HepG2 (cell line): ENCODE data around the gene BCAS3. TPM values are rescaled to one million over a fixed set of nuclear protein-coding genes. Genes with fewer than 3 reads are reported as not detected.

Experiments used
- BORCS8-MEF2B ChIP-seq: sonication (generic); formaldehyde crosslinking; IDR thresholded peaks from 2 replicates; pipeline ENCODE4 v1.8.0; 2022; ENCODE audit warnings: mild to moderate bottlenecking, missing genetic modification reagents
- CCDC6 ChIP-seq: sonication (generic); formaldehyde crosslinking; IDR thresholded peaks from 2 replicates; pipeline ENCODE4 v1.8.1; 2022; ENCODE audit warnings: mild to moderate bottlenecking, missing genetic modification reagents, moderate library complexity
- GLMP ChIP-seq: sonication (generic); formaldehyde crosslinking; IDR thresholded peaks from 2 replicates; pipeline ENCODE4 v1.9.0; 2021; ENCODE audit warnings: missing genetic modification reagents, mild to moderate bottlenecking, borderline replicate concordance
- HNRNPH1 ChIP-seq: fragments of 200-400 bp; formaldehyde crosslinking; optimal IDR thresholded peaks from 2 replicates; pipeline ENCODE3; 2017; ENCODE audit warnings: mild to moderate bottlenecking, low read depth, low read length
- JARID2 ChIP-seq: sonication (generic); formaldehyde crosslinking; IDR thresholded peaks from 2 replicates; pipeline ENCODE4 v1.8.1; 2023; ENCODE audit warnings: missing genetic modification reagents, inconsistent platforms; ENCODE audit not compliant: insufficient replicate concordance
- MAZ ChIP-seq, 2 experiments: sonication (generic) in 1 of 2; formaldehyde crosslinking in 1 of 2; IDR thresholded peaks; 2 replicates each; pipeline versions ENCODE4 v1.5.0 to v1.6.1; 2012 to 2020; ENCODE audit warnings: low read depth in 2 of 2, mild to moderate bottlenecking in 2 of 2, borderline replicate concordance in 1 of 2, improper control_type of control experiment in 1 of 2, low read length in 1 of 2, missing genetic modification reagents in 1 of 2, moderate library complexity in 1 of 2
- MYPOP ChIP-seq: sonication (generic); formaldehyde crosslinking; IDR thresholded peaks from 2 replicates; pipeline ENCODE4 v1.8.1; 2023; ENCODE audit warnings: mild to moderate bottlenecking, moderate library complexity, missing genetic modification reagents
- NBN ChIP-seq: fragments of 450-650 bp; conservative IDR thresholded peaks from 2 replicates; pipeline ENCODE4 v1.6.1; 2017
- NFYC ChIP-seq: IDR thresholded peaks from 2 replicates; pipeline ENCODE4 v1.6.1; 2016; ENCODE audit warnings: missing genetic modification reagents, missing compliant biosample characterization
- NONO ChIP-seq, 2 experiments: fragments of 450-650 bp in 1 of 2; sonication (generic) in 1 of 2; formaldehyde crosslinking in 1 of 2; IDR thresholded peaks in 1 of 2; conservative IDR thresholded peaks in 1 of 2; 2 replicates each; pipeline versions ENCODE4 v1.6.1 to v1.8.0; 2017 to 2022; ENCODE audit warnings: mild to moderate bottlenecking in 1 of 2, missing genetic modification reagents in 1 of 2, moderate library complexity in 1 of 2
- POGZ ChIP-seq: sonication (generic); formaldehyde crosslinking; IDR thresholded peaks from 2 replicates; pipeline ENCODE4 v1.4.0; 2020; ENCODE audit warnings: mild to moderate bottlenecking, missing genetic modification reagents
- WIZ ChIP-seq: sonication (generic); formaldehyde crosslinking; IDR thresholded peaks from 2 replicates; pipeline ENCODE4 v1.5.1; 2020; ENCODE audit warnings: mild to moderate bottlenecking, missing genetic modification reagents
- ZFP36L1 ChIP-seq: sonication (generic); formaldehyde crosslinking; IDR thresholded peaks from 2 replicates; pipeline ENCODE4 v1.8.0; 2022; ENCODE audit warnings: mild to moderate bottlenecking, missing genetic modification reagents, moderate library complexity
- ZFP41 ChIP-seq: sonication (generic); formaldehyde crosslinking; IDR thresholded peaks from 2 replicates; pipeline ENCODE4 v1.4.0; 2020; ENCODE audit warnings: mild to moderate bottlenecking, missing genetic modification reagents, borderline replicate concordance
- ZNF33A ChIP-seq: sonication (generic); formaldehyde crosslinking; IDR thresholded peaks from 2 replicates; pipeline ENCODE4 v1.5.1; 2020; ENCODE audit warnings: missing genetic modification reagents, mild to moderate bottlenecking, moderate library complexity, borderline replicate concordance
- ZNF546 ChIP-seq: sonication (generic); formaldehyde crosslinking; conservative IDR thresholded peaks from 2 replicates; pipeline ENCODE4 v1.8.1; 2023; ENCODE audit warnings: mild to moderate bottlenecking, missing genetic modification reagents
- ZNF597 ChIP-seq: sonication (generic); formaldehyde crosslinking; IDR thresholded peaks from 2 replicates; pipeline ENCODE4 v1.5.0; 2020; ENCODE audit warnings: missing genetic modification reagents
- ZNF652 ChIP-seq: IDR thresholded peaks from 2 replicates; pipeline ENCODE4 v1.6.1; 2016; ENCODE audit warnings: low read depth, borderline replicate concordance
- ZNF672 ChIP-seq: sonication (generic); formaldehyde crosslinking; IDR thresholded peaks from 2 replicates; pipeline ENCODE4 v1.8.1; 2022; ENCODE audit warnings: missing genetic modification reagents
- ZNF83 ChIP-seq: sonication (generic); formaldehyde crosslinking; IDR thresholded peaks from 2 replicates; pipeline ENCODE4 v1.4.0; 2020; ENCODE audit warnings: missing genetic modification reagents, mild to moderate bottlenecking, borderline replicate concordance
- ZNF841 ChIP-seq: sonication (generic); formaldehyde crosslinking; IDR thresholded peaks from 2 replicates; pipeline ENCODE4 v1.8.1; 2023; ENCODE audit warnings: missing genetic modification reagents, borderline replicate concordance
- polyA plus RNA-seq, 8 experiments: library from polyadenylated mRNA; depleted of rRNA in 3 of 8; stranded (reverse) in 7 of 8; unstranded in 1 of 8; fragments of >200 nt; fragmentation: Illumina TruSeq in 4 of 8; extraction: Trizol in 4 of 8; gene quantifications; 2 replicates each; pipeline versions ENCODE4 v1.2.1 to v1.2.3, GENCODE V29; 2011 to 2016; ENCODE audit warnings: low read depth in 4 of 8, missing spikeins in 1 of 8, mixed read lengths in 1 of 8; ENCODE audit not compliant: insufficient read depth in 1 of 8
- total RNA-seq, 5 experiments: library from RNA; depleted of rRNA; stranded (reverse); fragments of >200 nt; fragmentation: Illumina TruSeq; extraction: Trizol; gene quantifications; 2 replicates each; pipeline ENCODE4 v1.2.3, GENCODE V29; 2016; ENCODE audit warnings: low read depth in 1 of 5
- TF ChIP-seq, protein P1 (sequence below): sonication (generic); formaldehyde crosslinking; IDR thresholded peaks from 2 replicates; pipeline ENCODE4 v1.4.0; 2020; ENCODE audit warnings: mild to moderate bottlenecking, missing genetic modification reagents

BCAS3 gene
- total and polyA plus RNA-seq, 2 of the 13 experiments (the other 11 are each of a cell fraction or from before 2014, with no cell fraction given): 10.7 to 11.2 TPM

DNA sequence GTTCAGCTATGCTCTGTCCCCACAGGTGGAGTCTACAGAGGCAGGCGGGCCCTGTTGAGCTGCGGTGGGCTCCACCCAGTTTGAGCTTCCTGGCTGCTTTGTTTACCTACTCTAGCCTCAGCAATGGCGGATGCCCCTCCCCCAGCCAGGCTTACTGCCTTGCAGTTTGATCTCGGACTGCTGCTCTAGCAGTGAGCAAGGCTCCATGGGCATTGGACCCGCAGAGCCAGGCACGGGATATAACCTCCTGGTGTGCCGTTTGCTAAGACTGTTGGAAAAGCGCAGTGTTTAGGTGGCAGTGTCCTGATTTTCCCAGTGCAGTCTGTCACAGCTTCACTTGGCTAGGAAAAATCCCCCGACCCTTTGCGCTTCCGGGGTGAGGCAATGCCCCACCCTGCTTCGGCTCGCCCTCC, 89.1 kb downstream of the BCAS3 start (continued):
- TF ChIP-seq ZFP36L1: no peak
- TF ChIP-seq POGZ (CRISPR knock-in tag): peak; percentile 72
- TF ChIP-seq ZNF841 (CRISPR knock-in tag): no peak
- no peak for TF ChIP-seq ZNF546
- no peak for TF ChIP-seq HNRNPH1
- TF ChIP-seq ZFP41 (CRISPR knock-in tag): no peak
- TF ChIP-seq MYPOP (CRISPR knock-in tag): no peak
- TF ChIP-seq ZNF597: no peak
- TF ChIP-seq ZNF33A (CRISPR knock-in tag): no peak
- no peak for TF ChIP-seq GLMP (CRISPR knock-in tag)
- no peak for TF ChIP-seq JARID2 (CRISPR knock-in tag)
- peak; percentile 27; the same call in 1 of the 2 replicates for TF ChIP-seq BORCS8-MEF2B (CRISPR knock-in tag)
- no peak for TF ChIP-seq MAZ (IDR thresholded peaks at IDR 0.05; ENCODE audit: borderline replicate concordance, low read depth, low read length)
- TF ChIP-seq MAZ (CRISPR knock-in tag; IDR thresholded peaks at IDR 0.05; ENCODE audit: low read depth): peak; percentile 26; the same call in 1 of the 2 replicates
- TF ChIP-seq CCDC6 (CRISPR knock-in tag): no peak
- TF ChIP-seq ZNF83 (CRISPR knock-in tag): no peak
- TF ChIP-seq ZNF652 (CRISPR knock-in tag): no peak
- TF ChIP-seq NBN: no peak
- no peak for TF ChIP-seq WIZ (CRISPR knock-in tag)
- no peak for TF ChIP-seq NFYC
- TF ChIP-seq ZNF672 (CRISPR knock-in tag): no peak
- no peak for TF ChIP-seq NONO (IDR thresholded peaks at IDR 0.05)
- 0 out of 2 replicates have a peak, but pooled peaks have one; percentile 45 for TF ChIP-seq NONO (CRISPR knock-in tag; conservative IDR thresholded peaks at IDR 0.05)
- TF ChIP-seq, protein P1, sequence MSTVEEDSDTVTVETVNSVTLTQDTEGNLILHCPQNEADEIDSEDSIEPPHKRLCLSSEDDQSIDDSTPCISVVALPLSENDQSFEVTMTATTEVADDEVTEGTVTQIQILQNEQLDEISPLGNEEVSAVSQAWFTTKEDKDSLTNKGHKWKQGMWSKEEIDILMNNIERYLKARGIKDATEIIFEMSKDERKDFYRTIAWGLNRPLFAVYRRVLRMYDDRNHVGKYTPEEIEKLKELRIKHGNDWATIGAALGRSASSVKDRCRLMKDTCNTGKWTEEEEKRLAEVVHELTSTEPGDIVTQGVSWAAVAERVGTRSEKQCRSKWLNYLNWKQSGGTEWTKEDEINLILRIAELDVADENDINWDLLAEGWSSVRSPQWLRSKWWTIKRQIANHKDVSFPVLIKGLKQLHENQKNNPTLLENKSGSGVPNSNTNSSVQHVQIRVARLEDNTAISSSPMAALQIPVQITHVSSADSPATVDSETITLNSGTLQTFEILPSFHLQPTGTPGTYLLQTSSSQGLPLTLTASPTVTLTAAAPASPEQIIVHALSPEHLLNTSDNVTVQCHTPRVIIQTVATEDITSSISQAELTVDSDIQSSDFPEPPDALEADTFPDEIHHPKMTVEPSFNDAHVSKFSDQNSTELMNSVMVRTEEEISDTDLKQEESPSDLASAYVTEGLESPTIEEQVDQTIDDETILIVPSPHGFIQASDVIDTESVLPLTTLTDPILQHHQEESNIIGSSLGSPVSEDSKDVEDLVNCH: no peak
